Measurements from ENCODE around the gene FAAP20. TPM values are rescaled to one million over a fixed set of nuclear protein-coding genes. Genes with fewer than 3 reads are reported as not detected.

Gene FAAP20
- total and polyA plus RNA-seq, 2 donors (not counting 1 experiment from before 2014, with no cell fraction given): 31.2 to 68.1 TPM

DNA sequence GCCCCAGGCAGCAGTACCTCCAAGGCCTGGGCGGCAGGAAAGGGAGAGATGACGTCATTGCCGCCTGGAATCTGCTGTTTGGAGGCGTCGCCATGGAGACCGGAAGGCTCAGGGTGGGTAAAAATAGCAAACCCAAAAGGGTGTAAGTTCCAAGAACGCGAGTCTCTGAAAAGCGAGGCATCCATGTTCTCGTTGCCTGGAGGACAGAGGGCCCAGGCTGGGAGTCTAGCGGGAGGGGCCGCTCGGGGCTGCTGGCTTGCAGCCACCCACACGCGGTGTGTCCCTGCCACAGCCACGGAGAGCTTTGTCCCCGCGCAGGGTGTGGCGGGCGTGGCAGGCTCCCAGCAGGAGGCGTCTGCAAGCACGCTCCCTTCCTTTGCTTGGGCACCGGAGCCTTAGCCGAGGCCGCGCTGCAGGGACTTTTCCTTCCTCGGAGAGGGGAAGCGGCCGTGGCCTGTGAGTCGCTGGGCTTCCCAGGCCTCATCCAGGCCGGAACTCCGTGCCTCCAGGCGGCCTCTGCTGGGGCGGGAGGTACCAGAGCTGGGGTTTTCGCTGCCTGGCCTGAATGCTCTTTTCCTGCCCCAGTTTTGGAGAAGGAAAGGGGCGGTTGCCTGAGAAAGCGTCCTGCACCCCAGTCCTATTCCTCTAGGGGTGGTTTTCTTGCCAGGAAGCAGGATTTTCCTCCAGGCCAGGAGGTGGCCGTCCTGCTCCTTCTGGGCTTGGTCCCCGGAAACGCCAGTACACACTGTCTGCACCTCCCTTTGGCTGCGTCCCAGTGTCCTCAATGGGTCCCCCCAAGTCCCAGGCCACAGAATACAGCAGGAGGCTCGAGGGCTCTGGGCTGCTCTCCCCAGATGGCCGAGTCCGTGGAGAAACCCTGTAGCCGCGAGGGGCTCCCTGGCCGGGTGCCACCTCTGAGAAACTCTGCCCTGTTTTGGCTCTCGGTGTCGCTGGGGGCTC, 18.2 kb upstream of the FAAP20 start:
- H3K79me2 ChIP-seq (ENCODE audit: control insufficient read depth, insufficient read depth, low read length): no peaks in the 10 kb centered on the region
- POLR2A ChIA-PET: no interaction called here
- peak overlapping the region; percentile 37 for H3K4me3 Mint-ChIP-seq

More for the DNA sequence above, 18.2 kb upstream of the FAAP20 start:
- Histone ChIP-seq H3K27me3 (replicated peaks in 1 of 4; ENCODE audit: control extremely low read depth in 1 of 4, control insufficient read depth in 3 of 4, insufficient read depth in 4 of 4, low read length in 3 of 4) (peaks cover 0 to 10% (median 3%) of the 10 kb centered on the region in 4 experiments), H3K36me3 (replicated peaks in 1 of 2; ENCODE audit: control extremely low read depth in 1 of 2, control insufficient read depth in 1 of 2, extremely low read depth in 1 of 2, insufficient read depth in 2 of 2, low read length in 1 of 2) (no peaks in the 10 kb centered on the region), H3K4me1 (ENCODE audit: control insufficient read depth in 2 of 2, insufficient read depth in 2 of 2, low read length in 2 of 2) (peaks cover 10 to 16% of the 10 kb centered on the region in 2 donors), H3K4me3 (ENCODE audit: control extremely low read depth in 1 of 5, extremely low read depth in 1 of 5, insufficient read depth in 1 of 5, low read depth in 2 of 5, low read length in 4 of 5) (peak overlapping the region in 4 of 5 experiments; percentile 28 to 53 (median 40)), H4K20me1 (ENCODE audit: control insufficient read depth, insufficient read depth, low read length, poor library complexity, severe bottlenecking) (no peaks in the 10 kb centered on the region), H2AFZ (ENCODE audit: insufficient read depth, low read depth, low read length, poor library complexity, severe bottlenecking) (peak overlapping the region; percentile 71), H3K4me2 (replicated peaks; ENCODE audit: low read depth, low read length, poor library complexity, severe bottlenecking) (peak overlapping the region; percentile 85), H3K27ac (ENCODE audit: low read length in 2 of 2) (no peak overlapping the region), H3K9me3 (ENCODE audit: control extremely low read depth in 1 of 3, control insufficient read depth in 2 of 3, insufficient read depth in 1 of 3, low read length in 2 of 3) (no peaks in the 10 kb centered on the region), H3K9ac (ENCODE audit: low read length) (peak overlapping the region; percentile 61)
- CTCF ChIA-PET: interaction anchor here (1.0 to 1.3 kb wide), 2 partner anchors 102 to 169 kb away, joined by 3 to 11 read pairs; no protein-coding TSS in a partner anchor
- H3K27ac Mint-ChIP-seq: no peak overlapping the region
- intact Hi-C loops (cut with micrococcal nuclease): no loop called here
- ATAC-seq (ENCODE audit: low read depth) (peak; percentile 65), DNase-seq (peak; percentile 64)
- no peaks in the 10 kb centered on the region for H3K9me3 Mint-ChIP-seq (ENCODE audit: insufficient read depth)
- TF ChIP-seq, protein P1, sequence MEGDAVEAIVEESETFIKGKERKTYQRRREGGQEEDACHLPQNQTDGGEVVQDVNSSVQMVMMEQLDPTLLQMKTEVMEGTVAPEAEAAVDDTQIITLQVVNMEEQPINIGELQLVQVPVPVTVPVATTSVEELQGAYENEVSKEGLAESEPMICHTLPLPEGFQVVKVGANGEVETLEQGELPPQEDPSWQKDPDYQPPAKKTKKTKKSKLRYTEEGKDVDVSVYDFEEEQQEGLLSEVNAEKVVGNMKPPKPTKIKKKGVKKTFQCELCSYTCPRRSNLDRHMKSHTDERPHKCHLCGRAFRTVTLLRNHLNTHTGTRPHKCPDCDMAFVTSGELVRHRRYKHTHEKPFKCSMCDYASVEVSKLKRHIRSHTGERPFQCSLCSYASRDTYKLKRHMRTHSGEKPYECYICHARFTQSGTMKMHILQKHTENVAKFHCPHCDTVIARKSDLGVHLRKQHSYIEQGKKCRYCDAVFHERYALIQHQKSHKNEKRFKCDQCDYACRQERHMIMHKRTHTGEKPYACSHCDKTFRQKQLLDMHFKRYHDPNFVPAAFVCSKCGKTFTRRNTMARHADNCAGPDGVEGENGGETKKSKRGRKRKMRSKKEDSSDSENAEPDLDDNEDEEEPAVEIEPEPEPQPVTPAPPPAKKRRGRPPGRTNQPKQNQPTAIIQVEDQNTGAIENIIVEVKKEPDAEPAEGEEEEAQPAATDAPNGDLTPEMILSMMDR (IDR thresholded peaks at IDR 0.05): no peak
- TF ChIP-seq EZH2 (IDR thresholded peaks at IDR 0.05; ENCODE audit: borderline replicate concordance, insufficient read depth, low read depth, low read length, poor library complexity, severe bottlenecking): no peak
- H3K27me3 Mint-ChIP-seq: no peaks in the 10 kb centered on the region
- WGBS (ENCODE audit: insufficient coverage): 19% methylated on average over 47 of the region's 49 CpGs
- H3K4me1 Mint-ChIP-seq: peaks cover 7% of the 10 kb centered on the region

Data from B cell (primary cell).